ENCODE results near the gene FGA. TPM values are rescaled to one million over a fixed set of nuclear protein-coding genes. Genes with fewer than 3 reads are reported as not detected.

FGA gene
- total RNA-seq, 1 donor from 2014 or later: not detected

GRCh38 chr4:154542271-154542879, 48.2 kb downstream of the FGA start:
- no peak for DNase-seq (ENCODE audit: low read depth, low spot score)

Other genes with a start within 250 kb of the FGA start
- 0.07 TPM in 1 of 2 replicates, not detected in the other for gene DCHS2, start 98.9 kb downstream of the FGA start, total RNA-seq
- gene PLRG1, start 40.3 kb downstream of the FGA start, total RNA-seq: 93.1 and 130 TPM in 2 replicates
- gene FGB, start 27.7 kb downstream of the FGA start, total RNA-seq: not detected in 2 replicates
- not detected in 2 replicates for gene FGG, start 21.9 kb upstream of the FGA start, total RNA-seq
- gene LRAT, start 153.3 kb upstream of the FGA start, total RNA-seq: not detected in 2 replicates
- not detected in 2 replicates for gene RBM46, start 190.5 kb upstream of the FGA start, total RNA-seq

Data from pulmonary artery endothelial cell (primary cell).